Activated T-cell treated with anti-CD3 and anti-CD28 coated beads, Interleukin-2, amount 50 U/mL, for 1 hour (primary cell): Measurements from ENCODE around the gene TC2N.
"Not testable (repeated sequence)": the region's sequence is repeated elsewhere in the genome, so short reads cannot be mapped to it uniquely, and the experiment has no call there.

ENCODE experiments used
- DNase-seq: peaks from one replicate; pipeline ENCODE4 v3.0.0-alpha.2; 2020

The TC2N gene

GRCh38 chr14:91888641-91889476 lies 21.5 kb upstream of the TC2N start:
- DNase-seq: no peak

- DNase-seq: no peak
Measured at GRCh38 chr14:91886961-91887360, 19.6 kb upstream of the TC2N start.

- no peak for DNase-seq
Measured at GRCh38 chr14:91885839-91886238, 18.5 kb upstream of the TC2N start.

GRCh38 chr14:91885113-91885712 lies 17.9 kb upstream of the TC2N start:
- no peak for DNase-seq

DNA sequence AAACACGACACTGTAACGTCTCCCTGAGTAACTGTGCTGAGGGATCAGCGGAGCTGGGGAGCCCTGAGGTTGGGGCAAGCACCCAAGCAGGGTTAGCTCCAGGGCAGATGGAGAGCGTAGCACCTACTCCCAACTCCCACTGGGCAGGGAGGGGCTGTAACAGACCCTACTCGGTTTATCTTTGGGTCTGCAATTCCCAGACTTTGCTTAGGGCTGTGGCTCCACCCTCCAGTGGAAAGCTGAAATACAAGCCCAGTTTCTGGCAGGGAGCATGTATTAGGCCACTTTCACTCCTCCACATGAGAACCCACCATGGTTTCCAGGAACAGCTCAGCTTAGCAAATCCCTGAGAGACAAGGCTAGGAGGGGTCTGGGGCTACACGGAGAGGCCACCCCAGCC lies 17.3 kb upstream of the TC2N start:
- DNase-seq: no peak

GRCh38 chr14:91883753-91884152 lies 16.4 kb upstream of the TC2N start:
- DNase-seq: no peak

DNA sequence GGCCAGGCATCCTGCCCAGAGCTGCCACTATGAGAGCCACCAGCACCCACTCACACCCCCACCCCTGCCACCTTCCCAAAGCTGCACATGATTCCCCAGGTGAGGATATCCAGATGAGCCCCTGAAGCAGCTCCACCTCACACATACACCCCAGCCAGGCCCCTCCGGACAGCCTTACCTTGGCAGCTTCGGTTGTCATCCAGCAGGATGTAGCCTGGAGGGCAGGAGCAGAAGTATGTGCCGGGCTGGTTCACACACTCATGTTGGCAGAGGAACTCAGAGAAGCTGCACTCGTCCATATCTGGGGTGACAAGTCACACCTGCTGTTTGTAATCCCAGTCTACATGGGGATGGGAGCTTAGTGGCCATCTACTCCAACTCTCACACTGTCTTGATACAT lies 15.4 kb upstream of the TC2N start:
- DNase-seq: no peak

DNA sequence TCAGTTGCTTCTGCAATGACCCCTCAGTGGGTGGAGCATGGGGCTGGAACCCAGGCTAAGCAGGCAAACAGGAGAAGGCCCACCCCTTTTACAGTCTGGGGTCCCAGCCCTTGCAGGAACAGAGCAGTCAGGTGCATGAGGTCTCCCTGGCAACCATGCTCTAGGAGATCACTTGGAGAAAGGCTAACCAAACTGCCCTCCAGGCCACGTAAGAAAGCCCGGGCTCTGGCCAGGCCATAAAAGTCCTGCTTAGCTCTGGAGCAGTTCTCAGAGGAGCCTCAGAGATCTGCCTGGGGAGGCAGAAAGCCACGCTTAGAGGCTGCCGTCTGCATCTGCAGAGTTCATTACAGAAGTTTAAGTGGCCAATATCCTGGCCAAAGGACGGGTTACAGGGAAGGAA lies 15.0 kb upstream of the TC2N start:
- DNase-seq: no peak

DNA sequence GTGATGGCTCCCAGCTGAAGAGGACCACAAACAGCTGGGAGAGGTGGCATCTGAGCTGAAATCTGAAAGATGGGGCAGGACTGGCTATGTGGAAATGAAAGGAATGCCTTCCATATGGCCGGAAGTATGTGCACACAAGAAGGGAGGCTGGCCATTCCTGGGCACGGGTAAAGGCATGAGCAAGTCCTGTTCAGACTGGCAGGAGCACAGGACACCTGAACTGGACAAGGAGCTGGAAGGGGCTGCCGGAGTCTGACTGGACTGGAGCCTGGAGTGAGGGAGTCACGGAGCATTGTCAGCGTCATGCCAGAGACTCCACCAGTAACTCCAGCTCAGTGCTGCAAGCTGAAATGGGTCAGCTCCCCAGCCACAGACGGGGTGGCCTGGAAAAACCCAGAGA lies 11.9 kb upstream of the TC2N start:
- no peak for DNase-seq

GRCh38 chr14:91878274-91878673 lies 10.9 kb upstream of the TC2N start:
- DNase-seq: no peak

- no peak for DNase-seq
Measured at GRCh38 chr14:91877376-91877915, 10.1 kb upstream of the TC2N start.

DNA sequence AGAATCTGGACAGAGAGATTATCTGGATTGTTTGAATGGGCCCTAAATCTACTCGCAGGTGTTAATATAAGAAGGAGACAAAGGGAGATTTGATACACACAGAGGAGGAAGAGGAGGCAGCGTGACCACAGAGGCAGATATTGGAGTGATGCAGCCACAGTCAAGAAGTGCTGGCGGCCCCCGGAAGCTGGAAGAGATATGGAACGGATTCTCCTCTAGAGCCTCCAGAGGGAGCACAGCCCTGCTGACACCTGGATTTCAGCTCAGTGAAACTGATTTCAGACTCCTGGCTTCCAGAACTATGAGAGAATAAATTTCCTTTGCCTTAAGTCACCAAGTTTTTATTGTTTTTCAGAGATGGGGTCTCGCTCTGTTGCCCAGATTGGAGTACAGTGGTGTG lies 9.2 kb upstream of the TC2N start:
- DNase-seq: no peak

GRCh38 chr14:91875525-91876286 lies 8.4 kb upstream of the TC2N start:
- DNase-seq: no peak

DNA sequence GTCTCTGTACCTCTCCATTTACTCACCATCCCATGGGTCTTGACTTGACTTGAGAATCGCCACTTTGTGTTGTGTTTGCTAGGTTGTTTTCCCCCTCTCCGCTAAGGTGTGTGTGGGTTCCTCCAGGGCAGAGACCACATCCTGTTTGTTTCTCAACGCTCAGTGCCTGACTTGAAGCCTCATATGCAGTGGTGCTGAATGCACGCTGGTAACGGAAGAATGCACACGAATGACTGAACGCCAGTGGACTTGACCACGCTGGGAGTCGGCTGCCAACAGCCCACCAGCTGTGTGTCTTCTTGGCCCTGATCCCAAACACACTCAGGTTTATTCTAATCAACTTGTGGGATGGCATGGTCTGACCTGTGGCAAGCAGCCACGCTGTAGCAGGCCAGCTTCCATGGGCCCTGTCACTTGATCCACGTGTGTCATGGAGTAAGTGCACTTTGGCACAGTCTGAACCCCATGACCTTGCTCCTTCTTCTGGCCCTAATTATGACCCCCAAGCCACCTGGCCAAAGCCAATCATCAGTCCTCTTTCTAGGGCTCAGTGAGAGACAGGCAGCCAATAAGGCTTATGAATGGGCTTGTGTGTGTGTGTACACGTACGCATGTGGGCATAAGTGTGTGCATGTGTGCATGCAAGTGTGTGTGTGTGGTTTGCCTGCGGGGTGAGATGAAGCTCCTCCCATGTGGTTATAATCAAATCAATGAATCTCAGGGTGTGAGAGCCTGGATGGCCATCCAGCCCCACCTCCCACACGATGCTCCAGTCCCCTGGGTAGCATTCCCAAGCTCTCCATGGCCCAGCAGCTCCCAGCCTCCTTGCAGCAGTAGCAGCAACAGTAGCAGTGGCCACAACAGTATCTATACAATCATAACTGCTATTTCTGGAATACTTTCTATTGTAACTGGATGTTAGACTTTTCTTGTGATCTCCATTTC lies 6.4 kb upstream of the TC2N start:
- DNase-seq: peak; percentile 71

- peak; percentile 67 for DNase-seq
Measured at GRCh38 chr14:91872517-91873470, 5.5 kb upstream of the TC2N start.

GRCh38 chr14:91872011-91872501 lies 4.7 kb upstream of the TC2N start:
- peak; percentile 60 for DNase-seq

DNA sequence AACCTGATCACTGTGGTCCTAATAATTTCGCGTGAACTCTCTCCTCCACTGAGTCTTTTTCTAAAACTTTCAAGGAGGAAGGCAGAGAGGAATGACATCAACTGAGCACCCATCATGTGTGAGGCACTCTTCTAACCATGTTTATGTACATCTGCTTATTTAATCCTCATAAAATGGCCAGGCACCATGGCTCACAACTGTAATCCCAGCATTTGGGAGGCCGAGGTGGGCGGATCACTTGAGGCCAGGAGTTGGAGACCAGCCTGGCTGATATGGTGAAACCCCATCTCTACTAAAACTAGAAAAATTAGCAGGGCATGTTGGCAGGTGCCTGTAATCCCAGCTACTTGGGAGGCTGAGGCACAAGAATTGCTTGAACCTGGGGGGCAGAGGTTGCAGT lies 4.1 kb upstream of the TC2N start:
- not testable (repeated sequence) for DNase-seq

GRCh38 chr14:91870890-91871289 lies 3.6 kb upstream of the TC2N start:
- no peak for DNase-seq

- peak; percentile 73 for DNase-seq
Measured at GRCh38 chr14:91870001-91870400, 2.7 kb upstream of the TC2N start.

GRCh38 chr14:91869556-91869955 lies 2.2 kb upstream of the TC2N start:
- no peak for DNase-seq
